KMS-11 (cell line): ENCODE measurements around the gene TFR2.

Source experiments
- H2AFZ ChIP-seq: fragments of 200-600 bp; sonication (generic); 2 replicates; pipeline ENCODE4 v1.6.1; 2016; ENCODE audit warnings: antibody characterized with exemption, mixed run types, low read depth
- H3K27ac ChIP-seq: fragments of 200-600 bp; sonication (generic); 2 replicates; pipeline ENCODE4 v1.6.1; 2016; ENCODE audit warnings: mild to moderate bottlenecking, mixed run types
- H3K27me3 ChIP-seq: fragments of 200-600 bp; sonication (generic); 2 replicates; pipeline ENCODE4 v1.6.1; 2017; ENCODE audit warnings: mild to moderate bottlenecking, low read depth, mixed run types, moderate library complexity; ENCODE audit not compliant: insufficient read depth
- H3K36me3 ChIP-seq: fragments of 200-600 bp; sonication (generic); 2 replicates; pipeline ENCODE4 v1.6.1; 2017; ENCODE audit warnings: mild to moderate bottlenecking, mixed run types; ENCODE audit not compliant: insufficient read depth
- H3K4me1 ChIP-seq: fragments of 200-600 bp; sonication (generic); 2 replicates; pipeline ENCODE4 v1.6.1; 2016; ENCODE audit warnings: mild to moderate bottlenecking, low read depth, mixed run types; ENCODE audit not compliant: poor library complexity, severe bottlenecking
- H3K4me2 ChIP-seq: fragments of 200-600 bp; sonication (generic); 2 replicates; pipeline ENCODE4 v1.7.0; 2016; ENCODE audit warnings: mild to moderate bottlenecking, mixed run types
- H3K4me3 ChIP-seq: fragments of 200-600 bp; sonication (generic); IDR thresholded peaks from 2 replicates; pipeline ENCODE4 v1.6.1; 2017; ENCODE audit warnings: low read depth, low read length, mixed read lengths; ENCODE audit not compliant: insufficient read depth
- H3K79me2 ChIP-seq: fragments of 200-600 bp; sonication (generic); 2 replicates; pipeline ENCODE4 v1.6.1; 2016; ENCODE audit warnings: low read depth, mixed run types; ENCODE audit not compliant: insufficient read depth
- H3K9ac ChIP-seq: fragments of 200-600 bp; sonication (generic); 2 replicates; pipeline ENCODE4 v1.6.1; 2016; ENCODE audit warnings: mild to moderate bottlenecking, mixed run types
- H4K20me1 ChIP-seq: fragments of 200-600 bp; sonication (generic); 2 replicates; pipeline ENCODE4 v1.6.1; 2016; ENCODE audit warnings: mild to moderate bottlenecking, mixed run types; ENCODE audit not compliant: insufficient read depth
- TF ChIP-seq, protein P1 (sequence below): fragments of 200-600 bp; sonication (generic); conservative IDR thresholded peaks from 2 replicates; pipeline ENCODE4 v1.6.1; 2017; ENCODE audit warnings: low read depth, mild to moderate bottlenecking, antibody characterized with exemption, low read length, moderate library complexity, mixed read lengths

TFR2 gene

DNA sequence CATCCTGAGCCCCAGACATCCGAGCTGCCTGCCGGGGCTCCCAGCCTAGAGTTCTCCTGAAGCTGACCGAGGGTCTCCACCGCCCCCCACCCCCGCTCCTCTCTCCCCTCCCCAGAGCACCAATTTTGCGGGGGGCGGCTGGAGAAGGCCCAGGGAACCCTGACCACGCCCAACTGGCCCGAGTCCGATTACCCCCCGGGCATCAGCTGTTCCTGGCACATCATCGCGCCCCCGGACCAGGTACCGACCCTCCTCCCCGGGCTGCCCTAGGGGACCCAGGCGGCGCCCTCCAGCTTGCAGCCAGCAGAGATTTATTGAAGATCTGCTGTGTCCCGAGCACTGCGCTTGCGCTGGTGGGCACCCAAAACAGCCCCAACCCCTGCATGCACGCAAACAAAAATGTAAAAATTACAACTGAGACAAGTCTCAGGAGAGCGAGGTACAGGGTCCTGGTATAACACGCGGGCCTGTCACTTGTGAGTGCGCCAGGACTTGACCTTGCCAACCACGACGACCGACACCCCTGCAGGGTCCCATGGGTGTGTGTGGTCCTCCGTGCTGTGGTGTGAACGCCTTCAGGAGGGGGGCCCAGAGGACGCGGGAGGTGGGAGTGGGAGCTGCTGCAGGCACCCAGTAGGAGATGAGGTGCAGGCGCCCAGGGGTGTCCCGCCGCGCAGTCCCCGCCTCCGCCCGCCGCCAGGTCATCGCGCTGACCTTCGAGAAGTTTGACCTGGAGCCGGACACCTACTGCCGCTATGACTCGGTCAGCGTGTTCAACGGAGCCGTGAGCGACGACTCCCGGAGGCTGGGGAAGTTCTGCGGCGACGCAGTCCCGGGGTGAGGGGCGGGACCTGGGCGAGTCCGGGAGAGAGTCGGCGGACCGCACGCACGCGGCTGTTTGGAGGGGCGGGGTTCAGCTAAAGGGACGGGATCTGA, 36.1 kb downstream of the TFR2 start:
- H3K4me1 ChIP-seq: peaks cover 11% of the 10 kb centered on the region

DNA sequence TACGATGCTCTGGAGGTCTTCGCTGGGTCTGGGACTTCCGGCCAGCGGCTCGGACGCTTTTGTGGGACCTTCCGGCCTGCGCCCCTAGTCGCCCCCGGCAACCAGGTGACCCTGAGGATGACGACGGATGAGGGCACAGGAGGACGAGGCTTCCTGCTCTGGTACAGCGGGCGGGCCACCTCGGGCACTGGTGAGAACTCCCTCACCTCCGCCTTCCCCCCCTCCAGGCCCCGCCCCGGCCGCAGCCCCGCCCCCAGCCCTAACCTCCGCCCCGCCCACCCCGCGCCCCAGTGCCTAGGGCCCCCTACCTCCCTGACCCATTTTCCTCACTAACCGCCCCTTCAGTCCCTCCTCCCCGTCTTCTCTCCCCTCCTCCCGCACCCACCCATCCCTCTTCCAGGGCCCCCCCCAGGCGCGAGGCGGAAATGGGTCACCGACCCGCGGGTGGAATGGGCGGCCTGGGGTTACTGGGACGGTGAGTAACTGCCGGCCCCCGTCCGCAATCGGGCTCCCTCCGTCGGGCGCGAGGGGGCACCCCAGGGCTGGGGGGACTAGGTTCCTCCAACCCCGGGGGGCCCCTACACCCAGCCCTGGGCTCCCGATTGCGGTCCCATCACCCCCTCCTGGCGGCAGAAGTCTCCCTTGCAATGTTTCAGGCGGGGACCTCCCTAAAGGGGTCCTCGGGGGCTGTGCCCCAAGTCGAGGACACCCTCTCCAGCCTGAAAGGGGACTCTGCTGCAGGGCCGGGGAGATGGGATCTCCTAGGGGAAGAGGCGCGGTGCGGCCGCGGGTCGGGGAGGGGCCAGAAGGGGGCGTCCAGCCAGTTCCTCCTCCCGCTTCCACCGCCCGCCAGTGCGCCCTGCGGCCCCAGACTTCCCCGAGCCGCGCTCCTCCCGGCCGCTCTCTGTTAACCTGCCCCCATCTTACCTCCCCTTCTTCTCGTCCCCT, 37.0 kb downstream of the TFR2 start:
- peak overlapping the region; percentile 37; the same call in 1 of the 2 replicates for H3K9ac ChIP-seq
- no peak overlapping the region for H3K27ac ChIP-seq
- peaks cover 11% of the 10 kb centered on the region for H3K4me1 ChIP-seq
- H3K79me2 ChIP-seq: no peaks in the 10 kb centered on the region
- TF ChIP-seq, protein P1, sequence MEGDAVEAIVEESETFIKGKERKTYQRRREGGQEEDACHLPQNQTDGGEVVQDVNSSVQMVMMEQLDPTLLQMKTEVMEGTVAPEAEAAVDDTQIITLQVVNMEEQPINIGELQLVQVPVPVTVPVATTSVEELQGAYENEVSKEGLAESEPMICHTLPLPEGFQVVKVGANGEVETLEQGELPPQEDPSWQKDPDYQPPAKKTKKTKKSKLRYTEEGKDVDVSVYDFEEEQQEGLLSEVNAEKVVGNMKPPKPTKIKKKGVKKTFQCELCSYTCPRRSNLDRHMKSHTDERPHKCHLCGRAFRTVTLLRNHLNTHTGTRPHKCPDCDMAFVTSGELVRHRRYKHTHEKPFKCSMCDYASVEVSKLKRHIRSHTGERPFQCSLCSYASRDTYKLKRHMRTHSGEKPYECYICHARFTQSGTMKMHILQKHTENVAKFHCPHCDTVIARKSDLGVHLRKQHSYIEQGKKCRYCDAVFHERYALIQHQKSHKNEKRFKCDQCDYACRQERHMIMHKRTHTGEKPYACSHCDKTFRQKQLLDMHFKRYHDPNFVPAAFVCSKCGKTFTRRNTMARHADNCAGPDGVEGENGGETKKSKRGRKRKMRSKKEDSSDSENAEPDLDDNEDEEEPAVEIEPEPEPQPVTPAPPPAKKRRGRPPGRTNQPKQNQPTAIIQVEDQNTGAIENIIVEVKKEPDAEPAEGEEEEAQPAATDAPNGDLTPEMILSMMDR: peak; percentile 78
- no peaks in the 10 kb centered on the region for H3K36me3 ChIP-seq
- no peaks in the 10 kb centered on the region for H4K20me1 ChIP-seq
- H2AFZ ChIP-seq: peak overlapping the region; percentile 94
- H3K4me2 ChIP-seq: peak overlapping the region; percentile 86
- H3K4me3 ChIP-seq: no peak overlapping the region
- H3K27me3 ChIP-seq: peaks cover 18% of the 10 kb centered on the region; the same call in 1 of the 2 replicates

More for the DNA sequence above, 36.1 kb downstream of the TFR2 start:
- no peak overlapping the region for H3K27ac ChIP-seq
- no peaks in the 10 kb centered on the region for H4K20me1 ChIP-seq
- peak overlapping the region; percentile 86 for H3K4me2 ChIP-seq
- no peaks in the 10 kb centered on the region for H3K79me2 ChIP-seq
- peak overlapping the region; percentile 78 for H2AFZ ChIP-seq
- H3K4me3 ChIP-seq: no peak overlapping the region
- TF ChIP-seq, protein P1: no peak
- peaks cover 18% of the 10 kb centered on the region; the same call in 1 of the 2 replicates for H3K27me3 ChIP-seq
- no peaks in the 10 kb centered on the region for H3K36me3 ChIP-seq
- H3K9ac ChIP-seq: peak overlapping the region; percentile 37; the same call in 1 of the 2 replicates

DNA sequence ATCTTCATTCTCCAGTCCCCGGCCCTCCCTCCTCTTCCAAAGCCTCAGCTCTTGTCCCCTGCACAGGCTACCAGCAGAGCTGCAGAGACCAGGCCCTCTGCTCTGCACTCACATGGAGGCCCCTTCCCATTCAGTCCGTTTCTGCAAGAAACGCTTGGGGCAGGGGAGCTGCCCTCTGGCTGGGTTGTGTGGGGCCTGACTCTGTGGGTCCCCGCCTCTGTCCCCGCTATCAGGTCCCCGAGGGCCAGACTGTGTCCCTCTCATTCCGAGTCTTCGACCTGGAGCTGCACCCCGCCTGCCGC, 37.7 kb downstream of the TFR2 start:
- Histone ChIP-seq H4K20me1 (no peaks in the 10 kb centered on the region), H2AFZ (peak overlapping the region; percentile 94), H3K9ac (peak overlapping the region; percentile 25; the same call in 1 of the 2 replicates), H3K79me2 (no peaks in the 10 kb centered on the region), H3K36me3 (no peaks in the 10 kb centered on the region), H3K4me3 (no peak overlapping the region), H3K4me1 (peaks cover 11% of the 10 kb centered on the region), H3K27me3 (peaks cover 20% of the 10 kb centered on the region; the same call in 1 of the 2 replicates), H3K27ac (no peak overlapping the region), H3K4me2 (peak overlapping the region; percentile 84)
- TF ChIP-seq, protein P1: no peak

DNA sequence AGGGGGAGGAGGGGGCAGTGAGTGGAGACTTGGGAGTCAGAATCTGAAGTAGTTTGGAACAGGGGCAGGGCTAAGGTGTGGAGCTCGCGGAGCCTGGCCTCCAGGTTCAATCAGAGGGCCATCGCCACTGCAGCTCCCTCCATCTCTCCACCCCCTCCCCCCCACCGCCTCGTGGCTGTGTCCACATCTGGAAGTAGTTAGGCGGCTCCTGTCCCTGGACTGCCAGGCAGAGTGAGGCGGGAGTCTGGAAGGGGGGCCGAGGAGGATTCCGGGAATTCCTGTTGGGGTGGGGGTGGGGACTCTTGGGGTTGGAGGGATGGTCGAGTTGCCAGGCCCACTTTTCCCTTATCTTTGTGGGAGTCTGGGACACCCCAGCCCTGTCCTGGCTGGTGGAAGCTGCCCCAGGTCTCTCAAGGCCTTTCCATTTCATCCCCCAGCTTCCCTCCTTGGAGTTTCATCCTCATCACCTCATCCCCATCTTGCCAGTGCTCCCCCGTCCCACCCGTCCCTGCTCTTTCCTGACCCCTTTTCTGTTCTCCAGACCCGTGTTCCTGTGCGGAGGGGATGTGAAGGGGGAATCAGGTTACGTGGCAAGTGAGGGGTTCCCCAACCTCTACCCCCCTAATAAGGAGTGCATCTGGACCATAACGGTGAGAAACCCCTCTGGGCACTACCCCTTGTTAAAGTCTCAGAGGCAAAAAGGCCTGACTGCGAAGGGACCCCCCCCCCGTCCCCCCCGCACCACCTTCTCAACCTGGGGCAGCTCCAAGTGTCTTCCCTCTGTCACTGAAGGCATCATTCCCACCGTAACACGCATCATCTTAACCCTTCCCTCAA, 38.2 kb downstream of the TFR2 start:
- no peaks in the 10 kb centered on the region for H3K79me2 ChIP-seq
- H3K4me1 ChIP-seq: peaks cover 11% of the 10 kb centered on the region
- H3K4me2 ChIP-seq: peak overlapping the region; percentile 84
- no peaks in the 10 kb centered on the region for H3K36me3 ChIP-seq
- H2AFZ ChIP-seq: peak overlapping the region; percentile 94; the same call in 1 of the 2 replicates
- H3K27me3 ChIP-seq: peaks cover 15% of the 10 kb centered on the region; the same call in 1 of the 2 replicates
- peak overlapping the region; percentile 25; the same call in 1 of the 2 replicates for H3K9ac ChIP-seq
- TF ChIP-seq, protein P1: no peak
- no peaks in the 10 kb centered on the region for H4K20me1 ChIP-seq
- no peak overlapping the region for H3K4me3 ChIP-seq
- H3K27ac ChIP-seq: no peak overlapping the region
